A549 (cell line): Measurements from ENCODE around the gene TFPT. TPM values are rescaled to one million over a fixed set of nuclear protein-coding genes. Genes with fewer than 3 reads are reported as not detected.

Experiments used
- ATAC-seq, 2 experiments: fragments of 200-7000 bp in 1 of 2; fragments of >200 bp in 1 of 2; cut with Nextera tagmentation in 1 of 2; cut with Tn5 transposase in 1 of 2; 3 replicates each; pipeline versions ENCODE4 v1.8.0 to v1.9.1; 2018 to 2020; ENCODE audit warnings: mild to moderate bottlenecking in 1 of 2, moderate library complexity in 1 of 2
- CTCF ChIA-PET: fragments of 300-600 bp; sonication (Branson Sonifier 250); formaldehyde crosslinking; extraction: SDS; loops from one replicate; lab custom pipeline; 2021; ENCODE audit warnings: antibody characterized with exemption, inconsistent platforms; lab: Yijun Ruan, JAX
- POLR2A ChIA-PET: fragments of 350-600 bp; formaldehyde crosslinking; extraction: SDS; loops from one replicate; lab custom pipeline; 2021; ENCODE audit warnings: antibody characterized with exemption, inconsistent platforms; lab: Yijun Ruan, JAX
- DNase-seq, 2 experiments: peaks; one replicate each; pipeline versions ENCODE4 v3.0.0 to v3.0.0-alpha.2; 2011 to 2016; ENCODE audit warnings: low read depth in 1 of 2, low spot score in 1 of 2
- FAIRE-seq: peaks from 2 replicates; lab custom pipeline; 2011; peaks lifted over from hg19 to GRCh38; lab: Jason Lieb, UNC
- H3K27ac ChIP-seq, 2 experiments: fragments of >200 bp; sonication (Bioruptor Twin); formaldehyde crosslinking; 3 replicates each; pipeline ENCODE4 v1.5.1; 2016 to 2017
- H3K4me1 ChIP-seq: fragments of >200 bp; sonication (Bioruptor Twin); formaldehyde crosslinking; 3 replicates; pipeline ENCODE4 v1.6.1; 2016
- H3K4me2 ChIP-seq: fragments of >200 bp; sonication (Bioruptor Twin); formaldehyde crosslinking; 3 replicates; pipeline ENCODE4 v1.6.1; 2016
- H3K4me3 ChIP-seq: fragments of >200 bp; sonication (Bioruptor Twin); formaldehyde crosslinking; 3 replicates; pipeline ENCODE4 v1.5.1; 2016
- H3K9me3 ChIP-seq: fragments of >200 bp; sonication (Bioruptor Twin); formaldehyde crosslinking; 3 replicates; pipeline ENCODE4 v1.6.1; 2016
- CBX8 ChIP-seq: fragments of 200-600 bp; sonication (generic); IDR thresholded peaks from 2 replicates; pipeline ENCODE4 v1.6.1; 2016
- CEBPB ChIP-seq, 2 experiments: fragments of >200 bp in 1 of 2; sonication (Bioruptor Twin) in 1 of 2; formaldehyde crosslinking in 1 of 2; IDR thresholded peaks; 2 replicates each; pipeline ENCODE4 v1.6.1; 2012 to 2016
- CHD4 ChIP-seq: fragments of 200-600 bp; sonication (generic); IDR thresholded peaks from 2 replicates; pipeline ENCODE4 v1.6.1; 2016; ENCODE audit warnings: antibody characterized with exemption, mild to moderate bottlenecking, borderline replicate concordance
- CTCF ChIP-seq: fragments of >200 bp; sonication (Bioruptor Twin); formaldehyde crosslinking; IDR thresholded peaks from 3 replicates; pipeline ENCODE4 v1.5.1; 2016
- E2F6 ChIP-seq: IDR thresholded peaks from 2 replicates; pipeline ENCODE4 v1.6.1; 2012; ENCODE audit warnings: low read depth, borderline replicate concordance
- EHMT2 ChIP-seq: fragments of 200-600 bp; sonication (generic); IDR thresholded peaks from 2 replicates; pipeline ENCODE4 v1.6.1; 2016; ENCODE audit warnings: antibody characterized with exemption, low read depth, mild to moderate bottlenecking, moderate library complexity
- ELK1 ChIP-seq: fragments of 150-350 bp; IDR thresholded peaks from 2 replicates; pipeline ENCODE4 v1.6.1; 2014; ENCODE audit warnings: low read depth, mild to moderate bottlenecking, low read length
- ESRRA ChIP-seq: fragments of 150-350 bp; IDR thresholded peaks from 2 replicates; pipeline ENCODE4 v1.6.1; 2014; ENCODE audit warnings: mild to moderate bottlenecking, low read length, borderline replicate concordance
- FOSB ChIP-seq: fragments of 250-450 bp; sonication (Bioruptor Pico); IDR thresholded peaks from 2 replicates; pipeline ENCODE4 v1.5.0; 2020; ENCODE audit warnings: mild to moderate bottlenecking, moderate library complexity
- FOSL2 ChIP-seq, 2 experiments: fragments of 450-650 bp in 1 of 2; fragments of >200 bp in 1 of 2; sonication (Bioruptor Twin) in 1 of 2; formaldehyde crosslinking; IDR thresholded peaks; 2 replicates each; pipeline versions ENCODE4 v1.5.0 to v1.6.1; 2016 to 2020; ENCODE audit warnings: mild to moderate bottlenecking in 1 of 2, moderate library complexity in 1 of 2
- HOXA7 ChIP-seq: fragments of 250-450 bp; sonication (Bioruptor Pico); IDR thresholded peaks from 2 replicates; pipeline ENCODE4 v1.5.0; 2020; ENCODE audit warnings: mild to moderate bottlenecking, moderate library complexity
- JUN ChIP-seq, 2 experiments: fragments of >200 bp; sonication (Bioruptor Twin); formaldehyde crosslinking; IDR thresholded peaks; 2 replicates in 1 of 2; 3 replicates in 1 of 2; pipeline ENCODE4 v1.6.1; 2016 to 2017
- KDM1A ChIP-seq: fragments of 200-600 bp; sonication (generic); IDR thresholded peaks from 2 replicates; pipeline ENCODE4 v1.6.1; 2016; ENCODE audit warnings: low read depth, mild to moderate bottlenecking
- MAX ChIP-seq: IDR thresholded peaks from 2 replicates; pipeline ENCODE4 v1.6.1; 2012
- MAZ ChIP-seq: fragments of 150-350 bp; IDR thresholded peaks from 2 replicates; pipeline ENCODE4 v1.6.1; 2014; ENCODE audit warnings: antibody characterized with exemption, low read depth, low read length, borderline replicate concordance
- MYC ChIP-seq: IDR thresholded peaks from 2 replicates; pipeline ENCODE4 v1.6.1; 2012; ENCODE audit warnings: mild to moderate bottlenecking, inconsistent platforms, low read length, improper control_type of control experiment, borderline replicate concordance
- NFE2L2 ChIP-seq: fragments of 150-350 bp; conservative IDR thresholded peaks from 2 replicates; pipeline ENCODE4 v1.6.1; 2014; ENCODE audit warnings: low read length
- NPAS2 ChIP-seq: fragments of 250-450 bp; sonication (Bioruptor Pico); IDR thresholded peaks from 2 replicates; pipeline ENCODE4 v1.8.0; 2022; ENCODE audit warnings: mild to moderate bottlenecking, moderate library complexity, borderline replicate concordance
- NR3C1 ChIP-seq: fragments of >200 bp; sonication (Bioruptor Twin); formaldehyde crosslinking; IDR thresholded peaks from 3 replicates; pipeline ENCODE4 v1.6.1; 2017
- PBX3 ChIP-seq: IDR thresholded peaks from 2 replicates; pipeline ENCODE4 v1.6.1; 2012
- PHF8 ChIP-seq: fragments of 200-600 bp; sonication (generic); IDR thresholded peaks from 2 replicates; pipeline ENCODE4 v1.6.1; 2016; ENCODE audit warnings: low read depth, mild to moderate bottlenecking, antibody characterized with exemption, moderate library complexity, borderline replicate concordance
- POLR2AphosphoS2 ChIP-seq: conservative IDR thresholded peaks from 2 replicates; pipeline ENCODE4 v1.6.1; 2012; ENCODE audit warnings: low read length, improper control_type of control experiment, inconsistent platforms
- RARB ChIP-seq: fragments of 250-450 bp; sonication (Bioruptor Pico); IDR thresholded peaks from 2 replicates; pipeline ENCODE4 v1.8.0; 2021; ENCODE audit warnings: mild to moderate bottlenecking, moderate library complexity
- RCOR1 ChIP-seq: fragments of 150-350 bp; IDR thresholded peaks from 2 replicates; pipeline ENCODE4 v1.6.1; 2014; ENCODE audit warnings: antibody characterized with exemption, low read length, low read depth
- RNF2 ChIP-seq: fragments of 200-600 bp; sonication (generic); IDR thresholded peaks from 2 replicates; pipeline ENCODE4 v1.6.1; 2016; ENCODE audit warnings: low read depth, mild to moderate bottlenecking, antibody characterized with exemption, moderate library complexity, borderline replicate concordance
- SREBF2 ChIP-seq: fragments of 450-650 bp; IDR thresholded peaks from 2 replicates; pipeline ENCODE4 v1.6.1; 2014; ENCODE audit warnings: mild to moderate bottlenecking, moderate library complexity
- USF2 ChIP-seq: fragments of 450-650 bp; IDR thresholded peaks from 2 replicates; pipeline ENCODE4 v1.6.1; 2014; ENCODE audit warnings: antibody characterized with exemption
- ZC3H11A ChIP-seq: fragments of 450-650 bp; IDR thresholded peaks from 2 replicates; pipeline ENCODE4 v1.6.1; 2014; ENCODE audit warnings: antibody characterized with exemption, mild to moderate bottlenecking
- ZFP36 ChIP-seq: fragments of 450-650 bp; IDR thresholded peaks from 2 replicates; pipeline ENCODE4 v1.6.1; 2014; ENCODE audit warnings: borderline replicate concordance; ENCODE audit not compliant: partially characterized antibody
- ZSCAN20 ChIP-seq: fragments of 250-450 bp; sonication (Bioruptor Pico); IDR thresholded peaks from 2 replicates; pipeline ENCODE4 v1.8.0; 2022; ENCODE audit warnings: mild to moderate bottlenecking, moderate library complexity
- WGBS: methylation state at CpG from one replicate; pipeline ENCODE4 v1.1.6; 2017; ENCODE audit errors: missing lambda C conversion rate; 5-methylcytosine and 5-hydroxymethylcytosine counted together
- polyA plus RNA-seq, 4 experiments: library from polyadenylated mRNA; depleted of rRNA in 3 of 4; stranded (reverse); fragments of >200 nt; fragmentation: RNase III in 1 of 4; extraction: RNeasy Plus Mini Kit Qiagen cat#74134 plus additional on column Dnase treatment in 1 of 4; gene quantifications; 2 replicates in 3 of 4; 3 replicates in 1 of 4; pipeline ENCODE4 v1.2.3, GENCODE V29; 2011 to 2017

TFPT gene
- polyA plus RNA-seq, 2 of the 4 experiments (the other 2 are of a cell fraction) = 16.1 to 26.1 TPM

- TF ChIP-seq CBX8 (no peak), HOXA7 (CRISPR knock-in tag) (no peak)
These were observed 47.4 kb upstream of the TFPT start (continued) for GRCh38 chr19:54162884-54163283.

GRCh38 chr19:54162241-54162805 lies 46.9 kb upstream of the TFPT start:
- Histone ChIP-seq H3K27ac (peak overlapping the region in 1 of 2 experiments; percentile 54; a peak in 2 of 6 replicates), H3K9me3 (no peaks in the 10 kb centered on the region), H3K4me3 (peak overlapping the region; percentile 49), H3K4me1 (peaks cover 31% of the 10 kb centered on the region), H3K4me2 (peak overlapping the region; percentile 81)
- CTCF ChIA-PET = no interaction called here
- FAIRE-seq = no peak
- ATAC-seq = peak; percentile 22 to 33
- POLR2A ChIA-PET = interaction anchor here (1.1 kb wide), 1 partner anchor 27 kb away, joined by 3 read pairs; the partner anchor contains the start of gene MBOAT7
- peak; percentile 78 to 89 for DNase-seq
- TF ChIP-seq EHMT2 (no peak), ZC3H11A (no peak), POLR2AphosphoS2 (no peak), CBX8 (no peak), HOXA7 (CRISPR knock-in tag) (no peak), PBX3 (no peak), NFE2L2 (no peak), CEBPB (IDR thresholded peaks at IDR 0.05) (no peak), ELK1 (no peak), JUN (IDR thresholded peaks at IDR 0.05) (peak in 1 of 2 experiments; percentile 44; a peak in 1 of 5 replicates), USF2 (peak; percentile 23; the same call in 1 of the 2 replicates), PHF8 (no peak), MYC (0 out of 2 replicates have a peak, but pooled peaks have one; percentile 60), MAX (peak; percentile 58)
- 2% methylated on average over 22 of the region's 35 CpGs for WGBS

GRCh38 chr19:54160854-54161253 lies 45.4 kb upstream of the TFPT start:
- Histone ChIP-seq H3K4me3 (peak overlapping the region; percentile 56), H3K4me2 (peak overlapping the region; percentile 85), H3K27ac (peak overlapping the region; percentile 76 to 87; a peak in 5 of 6 replicates), H3K9me3 (no peaks in the 10 kb centered on the region), H3K4me1 (peaks cover 31% of the 10 kb centered on the region)
- CTCF ChIA-PET = interaction anchor here (0.6 to 3.9 kb wide), 4 partner anchors 7 to 928 kb away, joined by 3 to 27 read pairs (median 14); no protein-coding TSS in a partner anchor
- ATAC-seq (no peak), FAIRE-seq (no peak), DNase-seq (no peak)
- POLR2A ChIA-PET = interaction anchor here (0.7 to 1.1 kb wide), 2 partner anchors 29 to 178 kb away, joined by 5 to 7 read pairs; partner anchors contain the start of gene MBOAT7
- 84% methylated on average over 13 of the region's 13 CpGs for WGBS
- no peak for TF ChIP-seq KDM1A
- TF ChIP-seq JUN (IDR thresholded peaks at IDR 0.05) = no peak
- TF ChIP-seq CHD4 = no peak
- TF ChIP-seq RNF2 = no peak
- no peak for TF ChIP-seq NPAS2
- no peak for TF ChIP-seq ESRRA
- TF ChIP-seq RCOR1 = no peak
- no peak for TF ChIP-seq FOSB (CRISPR knock-in tag)
- TF ChIP-seq CTCF = no peak
- TF ChIP-seq NR3C1 = no peak
- TF ChIP-seq ZSCAN20 (CRISPR knock-in tag) = no peak
- no peak for TF ChIP-seq MAZ
- no peak for TF ChIP-seq ZFP36
- TF ChIP-seq SREBF2 = no peak
- TF ChIP-seq RARB = no peak
- no peak for TF ChIP-seq MYC
- no peak for TF ChIP-seq FOSL2 (IDR thresholded peaks at IDR 0.05)
- no peak for TF ChIP-seq FOSL2 (CRISPR knock-in tag; IDR thresholded peaks at IDR 0.05)
- no peak for TF ChIP-seq E2F6
